ENCODE measurements around the gene CYP2B6. TPM values are rescaled to one million over a fixed set of nuclear protein-coding genes. Genes with fewer than 3 reads are reported as not detected.

Gene CYP2B6
- total RNA-seq, 4 donors from 2014 or later, result not detected

DNA sequence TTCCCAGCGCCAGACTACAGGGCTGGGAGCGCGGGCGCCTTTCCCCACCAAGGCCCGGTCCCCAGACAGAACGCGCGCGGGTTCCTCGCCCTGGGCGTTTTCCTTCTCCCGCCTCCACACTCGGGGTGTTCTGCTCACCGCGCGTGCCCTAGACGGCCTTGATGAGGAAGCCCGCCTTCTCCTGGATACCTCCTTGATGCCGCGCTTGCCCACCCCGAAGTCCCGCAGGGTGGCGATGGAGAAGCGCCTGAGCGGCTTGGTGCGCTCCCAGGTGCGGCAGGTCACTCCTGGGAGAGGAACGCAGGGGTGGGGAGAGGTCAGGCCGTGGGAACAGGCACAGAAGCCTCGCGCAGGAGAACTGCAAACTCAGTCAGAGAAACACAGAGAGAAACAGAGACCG lies 34.8 kb downstream of the CYP2B6 start:
- in situ Hi-C loops (cut with MboI; ENCODE audit: low sequenced_read_pairs in 4 of 4) (no loop called here), intact Hi-C loops (cut with DNase I; ENCODE audit: low total_unique reads) (no loop called here)

GRCh38 chr19:41027273-41027967 lies 36.3 kb downstream of the CYP2B6 start:
- Histone ChIP-seq H3K36me3 (no peaks in the 10 kb centered on the region), H3K27ac (no peak overlapping the region), H3K9me3 (no peaks in the 10 kb centered on the region), H3K4me1 (no peaks in the 10 kb centered on the region), H3K4me3 (no peak overlapping the region), H3K27me3 (peaks cover 0 to 3% (median 0%) of the 10 kb centered on the region in 3 donors)
- TF ChIP-seq CTCF (IDR thresholded peaks at IDR 0.05 in 4 of 5, conservative IDR thresholded peaks at IDR 0.05 in 1 of 5) (no peak), POLR2A (IDR thresholded peaks at IDR 0.05) (no peak)
- DNase-seq (no peak), ATAC-seq (no peak)
- intact Hi-C loops (cut with DNase I; ENCODE audit: low total_unique reads) (no loop called here), in situ Hi-C loops (cut with MboI; ENCODE audit: low sequenced_read_pairs in 4 of 4) (no loop called here)

More for the DNA sequence above, 34.8 kb downstream of the CYP2B6 start:
- Histone ChIP-seq H3K9me3 (no peaks in the 10 kb centered on the region), H3K4me1 (no peaks in the 10 kb centered on the region), H3K4me3 (no peak overlapping the region), H3K36me3 (no peaks in the 10 kb centered on the region), H3K27me3 (peaks cover 0 to 3% (median 0%) of the 10 kb centered on the region in 3 donors), H3K27ac (no peak overlapping the region)
- no peak for ATAC-seq
- TF ChIP-seq POLR2A (IDR thresholded peaks at IDR 0.05) (no peak), CTCF (IDR thresholded peaks at IDR 0.05 in 4 of 5, conservative IDR thresholded peaks at IDR 0.05 in 1 of 5) (no peak)
- no peak for DNase-seq

DNA sequence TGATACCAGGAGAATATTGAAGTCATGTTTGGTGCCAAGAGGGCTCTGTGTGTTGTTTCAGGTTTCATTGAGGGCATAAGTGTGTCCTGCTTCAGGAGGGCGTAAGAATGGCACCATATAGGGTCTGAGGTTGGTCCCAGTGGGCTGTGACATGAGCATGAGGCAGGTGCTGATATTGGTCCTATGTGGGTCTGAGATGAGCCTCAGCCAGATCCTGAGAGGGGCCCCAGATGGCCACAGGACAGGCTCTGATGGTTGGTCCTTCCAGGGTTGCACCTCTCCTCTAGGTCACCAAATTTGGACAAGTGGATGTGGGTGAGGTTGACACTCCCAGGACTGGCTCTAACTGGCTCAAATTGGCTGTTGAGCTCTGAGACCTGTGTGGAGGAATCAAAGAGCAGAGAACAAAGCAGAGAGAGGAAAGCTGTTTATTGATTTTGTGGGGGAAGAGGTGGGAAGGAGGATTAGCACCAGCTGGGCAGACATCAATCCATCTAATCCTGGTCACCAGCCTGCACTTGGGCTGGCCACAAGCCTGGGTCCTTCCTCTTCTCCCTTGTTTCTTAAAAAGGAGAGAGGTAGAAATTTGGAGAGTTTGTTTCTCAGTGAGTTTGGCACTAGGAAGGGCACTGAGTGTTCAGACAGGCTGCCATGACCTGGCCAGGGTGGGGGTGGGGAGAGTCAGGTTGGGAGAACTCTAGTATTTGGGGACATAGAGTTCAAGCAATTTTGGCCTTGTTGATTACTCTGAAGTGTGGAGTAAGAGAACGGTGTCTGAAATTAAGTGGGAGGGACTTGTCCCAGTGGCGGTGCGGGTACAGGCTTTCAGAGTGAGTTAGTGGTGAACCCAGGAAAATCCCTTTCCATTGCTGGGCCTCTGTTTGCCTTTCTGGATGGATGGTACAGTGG lies 38.7 kb downstream of the CYP2B6 start:
- in situ Hi-C loops (cut with MboI; ENCODE audit: low sequenced_read_pairs in 4 of 4), result no loop called here

GRCh38 chr19:41030651-41031050 lies 39.6 kb downstream of the CYP2B6 start:
- no peaks in the 10 kb centered on the region for H3K36me3 ChIP-seq
- no peak overlapping the region for H3K27ac ChIP-seq
- H3K27me3 ChIP-seq, result no peaks in the 10 kb centered on the region
- TF ChIP-seq CTCF (IDR thresholded peaks at IDR 0.05 in 4 of 5, conservative IDR thresholded peaks at IDR 0.05 in 1 of 5) (no peak), POLR2A (IDR thresholded peaks at IDR 0.05) (no peak)
- intact Hi-C loops (cut with DNase I; ENCODE audit: low total_unique reads), result no loop called here
- in situ Hi-C loops (cut with MboI; ENCODE audit: low sequenced_read_pairs in 4 of 4), result no loop called here
- DNase-seq (no peak), ATAC-seq (no peak)
- no peaks in the 10 kb centered on the region for H3K9me3 ChIP-seq
- H3K4me1 ChIP-seq, result no peaks in the 10 kb centered on the region
- no peak overlapping the region for H3K4me3 ChIP-seq

More for the DNA sequence above, 38.7 kb downstream of the CYP2B6 start:
- peaks cover 0 to under 1% (median 0%) of the 10 kb centered on the region in 3 donors for H3K27me3 ChIP-seq
- H3K4me1 ChIP-seq, result no peaks in the 10 kb centered on the region
- ATAC-seq (no peak), DNase-seq (no peak)
- H3K9me3 ChIP-seq, result no peaks in the 10 kb centered on the region
- H3K36me3 ChIP-seq, result no peaks in the 10 kb centered on the region
- TF ChIP-seq CTCF (IDR thresholded peaks at IDR 0.05 in 4 of 5, conservative IDR thresholded peaks at IDR 0.05 in 1 of 5) (no peak), POLR2A (IDR thresholded peaks at IDR 0.05) (no peak)
- intact Hi-C loops (cut with DNase I; ENCODE audit: low total_unique reads), result no loop called here
- no peak overlapping the region for H3K4me3 ChIP-seq
- H3K27ac ChIP-seq, result no peak overlapping the region
